ENCODE data around the gene CMC2. TPM values are rescaled to one million over a fixed set of nuclear protein-coding genes. Genes with fewer than 3 reads are reported as not detected.

CMC2 gene
- total RNA-seq, 2 experiments from 2014 or later, result 89.1 to 99.8 TPM

- Histone ChIP-seq H3K9me3 (ENCODE audit: low read length) (no peaks in the 10 kb centered on the region), H3K4me2 (ENCODE audit: low read length) (no peak overlapping the region), H4K20me1 (ENCODE audit: insufficient read depth, low read length) (no peaks in the 10 kb centered on the region), H3K36me3 (ENCODE audit: insufficient read depth, low read length) (peaks cover 39% of the 10 kb centered on the region), H3K4me1 (ENCODE audit: insufficient read depth, low read length, poor library complexity, severe bottlenecking) (no peaks in the 10 kb centered on the region), H3K4me3 (ENCODE audit: low read depth, low read length, poor library complexity, severe bottlenecking) (no peak overlapping the region), H3K9me2 (ENCODE audit: insufficient read depth, low read length) (no peaks in the 10 kb centered on the region), H2AFZ (ENCODE audit: low read length) (no peak overlapping the region), H3K79me2 (ENCODE audit: insufficient read depth, low read depth, low read length) (peaks cover 54% of the 10 kb centered on the region; the same call in 1 of the 2 replicates), H3K27ac (ENCODE audit: low read depth, low read length, poor library complexity, severe bottlenecking) (no peak overlapping the region)
- DNase-seq (ENCODE audit: low spot score), result no peak
- intact Hi-C loops (cut with micrococcal nuclease; ENCODE audit: unreplicated experiment), result no loop called here
- POLR2A ChIA-PET, result interaction anchor here (1.1 to 1.5 kb wide), 2 partner anchors 11 to 100 kb away, joined by 4 to 7 read pairs; no protein-coding TSS in a partner anchor
- TF ChIP-seq CTCF (conservative IDR thresholded peaks at IDR 0.05; ENCODE audit: low read length), result no peak
- BruUV-seq (replicated peaks), result no TSS peak
- CTCF ChIA-PET (ENCODE audit: unreplicated experiment), result interaction anchor here (0.9 kb wide), 1 partner anchor 13 kb away, joined by 3 read pairs; no protein-coding TSS in a partner anchor
These were observed 15.7 kb downstream of the CMC2 start for GRCh38 chr16:80990978-80991377.

GRCh38 chr16:80990577-80990976 is 16.1 kb downstream of the CMC2 start:
- Histone ChIP-seq H4K20me1 (ENCODE audit: insufficient read depth, low read length) (no peaks in the 10 kb centered on the region), H3K36me3 (ENCODE audit: insufficient read depth, low read length) (peaks cover 37% of the 10 kb centered on the region), H3K27ac (ENCODE audit: low read depth, low read length, poor library complexity, severe bottlenecking) (no peak overlapping the region), H3K4me2 (ENCODE audit: low read length) (no peak overlapping the region), H3K9me2 (ENCODE audit: insufficient read depth, low read length) (no peaks in the 10 kb centered on the region), H3K4me1 (ENCODE audit: insufficient read depth, low read length, poor library complexity, severe bottlenecking) (no peaks in the 10 kb centered on the region), H3K4me3 (ENCODE audit: low read depth, low read length, poor library complexity, severe bottlenecking) (no peak overlapping the region), H2AFZ (ENCODE audit: low read length) (no peak overlapping the region), H3K9me3 (ENCODE audit: low read length) (no peaks in the 10 kb centered on the region), H3K79me2 (ENCODE audit: insufficient read depth, low read depth, low read length) (peaks cover 51% of the 10 kb centered on the region; the same call in 1 of the 2 replicates)
- ChIA-PET POLR2A (interaction anchor here (1.1 to 1.5 kb wide), 2 partner anchors 11 to 101 kb away, joined by 4 to 7 read pairs; no protein-coding TSS in a partner anchor), CTCF (ENCODE audit: unreplicated experiment) (interaction anchor here (0.9 kb wide), 1 partner anchor 13 kb away, joined by 3 read pairs; no protein-coding TSS in a partner anchor)
- no peak for DNase-seq (ENCODE audit: low spot score)
- TF ChIP-seq CTCF (conservative IDR thresholded peaks at IDR 0.05; ENCODE audit: low read length) (no peak), EZH2phosphoT487 (IDR thresholded peaks at IDR 0.05; ENCODE audit: borderline replicate concordance, low read depth, low read length) (no peak)
- intact Hi-C loops (cut with micrococcal nuclease; ENCODE audit: unreplicated experiment), result no loop called here
- no TSS peak for BruUV-seq (replicated peaks)

GRCh38 chr16:80989801-80990200 is 16.9 kb downstream of the CMC2 start:
- Histone ChIP-seq H3K4me3 (ENCODE audit: low read depth, low read length, poor library complexity, severe bottlenecking) (no peak overlapping the region), H3K36me3 (ENCODE audit: insufficient read depth, low read length) (peaks cover 30% of the 10 kb centered on the region), H3K9me2 (ENCODE audit: insufficient read depth, low read length) (no peaks in the 10 kb centered on the region), H3K9me3 (ENCODE audit: low read length) (no peaks in the 10 kb centered on the region), H2AFZ (ENCODE audit: low read length) (no peak overlapping the region), H3K79me2 (ENCODE audit: insufficient read depth, low read depth, low read length) (peaks cover 47% of the 10 kb centered on the region; the same call in 1 of the 2 replicates), H3K27ac (ENCODE audit: low read depth, low read length, poor library complexity, severe bottlenecking) (no peak overlapping the region), H3K4me2 (ENCODE audit: low read length) (no peak overlapping the region), H4K20me1 (ENCODE audit: insufficient read depth, low read length) (peaks cover under 1% of the 10 kb centered on the region; the same call in 1 of the 2 replicates), H3K4me1 (ENCODE audit: insufficient read depth, low read length, poor library complexity, severe bottlenecking) (no peaks in the 10 kb centered on the region)
- CTCF ChIA-PET (ENCODE audit: unreplicated experiment), result no interaction called here
- no peak for TF ChIP-seq EZH2phosphoT487 (IDR thresholded peaks at IDR 0.05; ENCODE audit: borderline replicate concordance, low read depth, low read length)
- TF ChIP-seq CTCF (conservative IDR thresholded peaks at IDR 0.05; ENCODE audit: low read length), result no peak
- BruUV-seq (replicated peaks), result no TSS peak
- DNase-seq (ENCODE audit: low spot score), result no peak
- intact Hi-C loops (cut with micrococcal nuclease; ENCODE audit: unreplicated experiment), result no loop called here
- POLR2A ChIA-PET, result no interaction called here

Measured in OCI-LY7 (cell line).